ENCODE results near the gene B4GALNT3.

The B4GALNT3 gene

GRCh38 chr12:541676-542324, 82.1 kb downstream of the B4GALNT3 start:
- H3K4me3 ChIP-seq (ENCODE audit: low read depth, low read length), result no peak overlapping the region
- TF ChIP-seq CTCF (IDR thresholded peaks at IDR 0.05; ENCODE audit: insufficient read depth, low read depth, low read length, missing control alignments), result no peak
- no peak for DNase-seq (ENCODE audit: low read depth)

GRCh38 chr12:542395-543113, 82.8 kb downstream of the B4GALNT3 start:
- no peak overlapping the region for H3K4me3 ChIP-seq (ENCODE audit: low read depth, low read length)
- no peak for DNase-seq (ENCODE audit: low read depth)

DNA sequence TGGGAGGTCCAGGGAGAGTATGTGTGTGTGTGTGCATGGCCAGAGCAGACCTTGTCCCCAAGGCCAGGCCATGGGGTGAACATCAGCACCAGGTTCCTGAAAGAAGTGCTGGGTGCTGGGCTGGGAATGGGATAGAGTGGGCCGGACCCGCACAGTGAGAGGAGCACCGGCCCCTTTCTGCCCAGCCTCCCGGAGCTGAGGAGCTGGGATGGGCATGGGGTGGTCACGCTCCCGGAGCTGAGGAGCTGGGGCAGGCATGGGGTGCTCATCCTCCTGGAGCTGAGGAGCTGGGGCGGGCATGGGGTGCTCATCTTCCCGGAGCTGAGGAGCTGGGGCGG, 83.3 kb downstream of the B4GALNT3 start:
- no peak for DNase-seq (ENCODE audit: low read depth)
- TF ChIP-seq CTCF (IDR thresholded peaks at IDR 0.05; ENCODE audit: insufficient read depth, low read depth, low read length, missing control alignments), result no peak
- no peak overlapping the region for H3K4me3 ChIP-seq (ENCODE audit: low read depth, low read length)

More at GRCh38 chr12:542395-543113, 82.8 kb downstream of the B4GALNT3 start:
- TF ChIP-seq CTCF (IDR thresholded peaks at IDR 0.05; ENCODE audit: insufficient read depth, low read depth, low read length, missing control alignments), result no peak

DNA sequence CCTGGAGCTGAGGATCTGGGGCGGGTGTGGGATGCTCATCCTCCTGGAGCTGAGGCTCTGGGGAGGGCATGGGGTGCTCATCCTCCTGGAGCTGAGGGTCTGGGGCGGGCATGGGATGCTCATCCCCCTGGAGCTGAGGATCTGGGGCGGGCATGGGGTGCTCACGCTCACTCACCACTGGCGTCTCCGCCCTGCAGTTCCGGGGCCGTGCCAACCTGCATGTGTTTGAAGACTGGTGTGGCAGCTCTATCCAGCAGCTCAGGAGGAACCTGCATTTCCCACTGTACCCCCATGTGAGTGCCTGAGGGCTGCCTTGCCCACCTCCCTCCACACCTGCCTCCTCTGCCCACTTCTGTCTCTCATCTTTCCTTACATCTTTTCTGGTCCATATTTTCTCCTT, 84.4 kb downstream of the B4GALNT3 start:
- no peak for DNase-seq (ENCODE audit: low read depth)
- TF ChIP-seq CTCF (IDR thresholded peaks at IDR 0.05; ENCODE audit: insufficient read depth, low read depth, low read length, missing control alignments), result no peak
- no peak overlapping the region for H3K4me3 ChIP-seq (ENCODE audit: low read depth, low read length)

- TF ChIP-seq CTCF (IDR thresholded peaks at IDR 0.05; ENCODE audit: insufficient read depth, low read depth, low read length, missing control alignments), result no peak
- no peak overlapping the region for H3K4me3 ChIP-seq (ENCODE audit: low read depth, low read length)
- no peak for DNase-seq (ENCODE audit: low read depth)
Measured at GRCh38 chr12:544941-545635, 85.3 kb downstream of the B4GALNT3 start.

GRCh38 chr12:545835-546234, 86.1 kb downstream of the B4GALNT3 start:
- DNase-seq (ENCODE audit: low read depth), result no peak
- no peak for TF ChIP-seq CTCF (IDR thresholded peaks at IDR 0.05; ENCODE audit: insufficient read depth, low read depth, low read length, missing control alignments)
- no peak overlapping the region for H3K4me3 ChIP-seq (ENCODE audit: low read depth, low read length)
